PC-9 (cell line): ENCODE results near the gene CENPP. TPM values are rescaled to one million over a fixed set of nuclear protein-coding genes. Genes with fewer than 3 reads are reported as not detected.

Source experiments
- BruUV-seq: library from RNA; stranded (reverse); fragments of 400-500 nt; replicated peaks from 2 replicates; lab custom pipeline; 2021; lab: Mats Ljungman, UMichigan
- CTCF ChIA-PET: fragments of 300-600 bp; sonication (Branson Sonifier 250); formaldehyde crosslinking; loops from one replicate; lab custom pipeline; 2022; ENCODE audit warnings: antibody characterized with exemption; lab: Charles Lee
- POLR2A ChIA-PET: fragments of 300-600 bp; sonication (Branson Sonifier 250); formaldehyde crosslinking; loops from one replicate; lab custom pipeline; 2022; ENCODE audit warnings: antibody characterized with exemption; ENCODE audit not compliant: unreplicated experiment; lab: Charles Lee
- DNase-seq, 2 experiments: peaks; one replicate each; pipeline versions ENCODE4 v3.0.0 to v3.0.0-alpha.2; 2015 to 2022; ENCODE audit warnings: mixed read lengths in 1 of 2
- H2AFZ ChIP-seq: fragments of 200-600 bp; sonication (generic); 2 replicates; pipeline ENCODE4 v1.8.1; 2017; ENCODE audit warnings: antibody characterized with exemption
- H3F3A ChIP-seq: fragments of 200-600 bp; sonication (generic); 2 replicates; pipeline ENCODE4 v1.8.1; 2017; ENCODE audit warnings: antibody characterized with exemption, mild to moderate bottlenecking, low read depth; ENCODE audit not compliant: insufficient read depth
- H3K27ac ChIP-seq: fragments of 200-600 bp; sonication (generic); 2 replicates; pipeline ENCODE4 v1.6.1; 2016; ENCODE audit warnings: mixed run types
- H3K27me3 ChIP-seq: fragments of 200-600 bp; sonication (generic); 2 replicates; pipeline ENCODE4 v1.6.1; 2016; ENCODE audit warnings: low read depth, mixed run types; ENCODE audit not compliant: insufficient read depth
- H3K36me3 ChIP-seq: fragments of 200-600 bp; sonication (generic); 2 replicates; pipeline ENCODE4 v1.6.1; 2016; ENCODE audit warnings: low read depth, mixed run types
- H3K4me1 ChIP-seq: fragments of 200-600 bp; sonication (generic); replicated peaks from 2 replicates; pipeline ENCODE4 v1.6.1; 2016; ENCODE audit warnings: mixed run types; ENCODE audit not compliant: insufficient read depth
- H3K4me2 ChIP-seq: fragments of 200-600 bp; sonication (generic); 2 replicates; pipeline ENCODE4 v1.6.1; 2017; ENCODE audit warnings: mixed run types
- H3K4me3 ChIP-seq: fragments of 200-600 bp; sonication (generic); 2 replicates; pipeline ENCODE4 v1.6.1; 2016; ENCODE audit warnings: mixed run types
- H3K79me2 ChIP-seq: fragments of 200-600 bp; sonication (generic); 2 replicates; pipeline ENCODE4 v1.6.1; 2017; ENCODE audit warnings: low read depth, mixed run types
- H3K9me2 ChIP-seq: fragments of 200-600 bp; sonication (generic); 2 replicates; pipeline ENCODE4 v1.8.1; 2017; ENCODE audit warnings: mild to moderate bottlenecking; ENCODE audit not compliant: insufficient read depth
- H3K9me3 ChIP-seq: fragments of 200-600 bp; sonication (generic); 2 replicates; pipeline ENCODE4 v1.8.1; 2016; ENCODE audit warnings: low read depth; ENCODE audit not compliant: insufficient read depth
- H4K20me1 ChIP-seq: fragments of 200-600 bp; sonication (generic); 2 replicates; pipeline ENCODE4 v1.8.1; 2017; ENCODE audit not compliant: insufficient read depth
- EZH2 ChIP-seq: fragments of 200-600 bp; sonication (generic); IDR thresholded peaks from 2 replicates; pipeline ENCODE4 v1.8.0; 2017; ENCODE audit warnings: antibody characterized with exemption, low read depth
- intact Hi-C: fragments of 100-400 bp; cut with micrococcal nuclease; formaldehyde crosslinking; loops from one replicate; pipeline ENCODE4 v1.10.0; 2022; ENCODE audit not compliant: unreplicated experiment
- total RNA-seq: library from RNA; stranded (reverse); gene quantifications from 2 replicates; pipeline ENCODE4 v1.2.3, GENCODE V29; 2021
- TF ChIP-seq, protein P1 (sequence below): fragments of 200-600 bp; sonication (generic); conservative IDR thresholded peaks from 2 replicates; pipeline ENCODE4 v1.6.1; 2017; ENCODE audit warnings: mixed run types, antibody characterized with exemption, mild to moderate bottlenecking, moderate library complexity

Gene CENPP
- total RNA-seq, 1 experiment from 2014 or later: 10.0 TPM

DNA sequence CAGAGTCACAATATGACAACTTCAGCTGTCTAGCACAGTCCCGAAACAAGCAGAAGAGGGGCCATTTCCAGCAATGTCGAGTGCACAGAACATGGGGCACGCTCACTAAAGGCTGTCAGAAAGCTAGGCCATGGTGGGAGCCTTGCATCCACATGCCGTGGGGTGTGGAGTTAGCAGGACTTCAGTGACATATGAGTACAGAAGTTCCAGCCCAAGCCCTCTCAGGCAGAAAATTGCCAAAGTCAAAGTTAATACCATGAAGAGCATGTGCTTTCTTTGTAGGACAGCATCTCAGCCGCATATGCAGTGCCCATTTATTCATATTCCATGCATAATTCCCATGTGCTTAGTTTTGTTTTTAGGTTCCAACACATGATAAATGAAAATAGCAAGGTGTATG, 183.3 kb downstream of the CENPP start:
- CTCF ChIA-PET: no interaction called here
- POLR2A ChIA-PET: no interaction called here
- intact Hi-C loops: no loop called here
- Histone ChIP-seq H3K4me3 (no peak overlapping the region), H3F3A (peaks cover 27% of the 10 kb centered on the region), H4K20me1 (no peaks in the 10 kb centered on the region), H3K36me3 (no peaks in the 10 kb centered on the region), H2AFZ (no peak overlapping the region), H3K79me2 (no peaks in the 10 kb centered on the region), H3K27me3 (no peaks in the 10 kb centered on the region), H3K9me3 (no peaks in the 10 kb centered on the region), H3K27ac (no peak overlapping the region), H3K4me2 (no peak overlapping the region), H3K9me2 (no peaks in the 10 kb centered on the region), H3K4me1 (peaks cover 34% of the 10 kb centered on the region)
- no TSS peak for BruUV-seq
- no peak for DNase-seq
- TF ChIP-seq, protein P1, sequence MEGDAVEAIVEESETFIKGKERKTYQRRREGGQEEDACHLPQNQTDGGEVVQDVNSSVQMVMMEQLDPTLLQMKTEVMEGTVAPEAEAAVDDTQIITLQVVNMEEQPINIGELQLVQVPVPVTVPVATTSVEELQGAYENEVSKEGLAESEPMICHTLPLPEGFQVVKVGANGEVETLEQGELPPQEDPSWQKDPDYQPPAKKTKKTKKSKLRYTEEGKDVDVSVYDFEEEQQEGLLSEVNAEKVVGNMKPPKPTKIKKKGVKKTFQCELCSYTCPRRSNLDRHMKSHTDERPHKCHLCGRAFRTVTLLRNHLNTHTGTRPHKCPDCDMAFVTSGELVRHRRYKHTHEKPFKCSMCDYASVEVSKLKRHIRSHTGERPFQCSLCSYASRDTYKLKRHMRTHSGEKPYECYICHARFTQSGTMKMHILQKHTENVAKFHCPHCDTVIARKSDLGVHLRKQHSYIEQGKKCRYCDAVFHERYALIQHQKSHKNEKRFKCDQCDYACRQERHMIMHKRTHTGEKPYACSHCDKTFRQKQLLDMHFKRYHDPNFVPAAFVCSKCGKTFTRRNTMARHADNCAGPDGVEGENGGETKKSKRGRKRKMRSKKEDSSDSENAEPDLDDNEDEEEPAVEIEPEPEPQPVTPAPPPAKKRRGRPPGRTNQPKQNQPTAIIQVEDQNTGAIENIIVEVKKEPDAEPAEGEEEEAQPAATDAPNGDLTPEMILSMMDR: no peak
- TF ChIP-seq EZH2: no peak

DNA sequence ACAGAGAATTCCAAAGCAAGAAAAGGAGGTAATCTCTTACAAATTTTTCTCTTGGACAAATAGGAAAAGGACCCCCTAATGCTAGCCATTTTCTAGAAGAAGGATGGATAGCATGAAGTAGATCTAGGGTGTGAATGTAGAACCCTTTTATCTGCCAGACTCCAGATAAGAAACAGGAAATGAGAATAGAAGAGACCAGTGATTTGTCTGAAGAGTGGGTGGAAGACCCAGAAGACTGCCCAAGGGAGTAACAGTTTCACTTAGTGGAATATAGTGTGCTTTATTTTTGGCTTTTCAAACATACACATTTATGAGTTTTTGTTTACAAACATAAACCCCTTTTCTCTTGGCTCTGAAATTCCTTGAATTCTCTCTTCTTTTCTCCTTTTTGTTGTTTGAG, 185.0 kb downstream of the CENPP start:
- CTCF ChIA-PET: no interaction called here
- intact Hi-C loops: no loop called here

DNA sequence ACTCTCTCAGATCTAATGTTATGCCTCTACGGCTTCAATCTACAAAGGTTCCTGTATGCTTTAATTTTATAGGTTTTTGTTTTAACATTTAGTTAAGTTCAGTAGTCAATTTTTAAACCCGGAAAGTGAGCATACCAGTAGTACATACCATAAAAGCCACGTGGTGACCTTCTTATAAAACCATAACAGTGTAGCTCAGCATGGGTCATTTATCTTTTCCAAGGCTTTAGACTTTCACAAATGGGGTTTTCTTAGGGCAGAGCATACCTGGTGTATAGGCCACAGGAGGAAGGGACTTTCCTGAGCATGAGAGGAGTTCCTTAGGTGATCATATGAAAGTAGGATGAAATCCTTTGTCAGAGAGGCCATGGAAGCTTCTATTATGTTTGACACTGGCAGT, 186.9 kb downstream of the CENPP start:
- H3K27me3 ChIP-seq: no peaks in the 10 kb centered on the region
- no peak overlapping the region for H3K4me3 ChIP-seq
- H3K9me3 ChIP-seq: no peaks in the 10 kb centered on the region
- H3F3A ChIP-seq: peaks cover under 1% of the 10 kb centered on the region; the same call in 1 of the 2 replicates
- no peaks in the 10 kb centered on the region for H3K36me3 ChIP-seq
- H3K27ac ChIP-seq: no peak overlapping the region
- no peaks in the 10 kb centered on the region for H3K9me2 ChIP-seq
- intact Hi-C loops: no loop called here
- CTCF ChIA-PET: no interaction called here
- no peaks in the 10 kb centered on the region for H4K20me1 ChIP-seq
- no TSS peak for BruUV-seq
- H3K79me2 ChIP-seq: no peaks in the 10 kb centered on the region
- peaks cover 3% of the 10 kb centered on the region for H3K4me1 ChIP-seq
- DNase-seq: no peak
- POLR2A ChIA-PET: no interaction called here
- no peak overlapping the region for H3K4me2 ChIP-seq
- H2AFZ ChIP-seq: no peak overlapping the region
- TF ChIP-seq EZH2: no peak
- TF ChIP-seq, protein P1: no peak

More for the DNA sequence above, 185.0 kb downstream of the CENPP start:
- TF ChIP-seq, protein P1: no peak
- no peak for TF ChIP-seq EZH2
- BruUV-seq: no TSS peak
- H3K4me3 ChIP-seq: no peak overlapping the region
- no peaks in the 10 kb centered on the region for H3K36me3 ChIP-seq
- H3K4me2 ChIP-seq: no peak overlapping the region
- H3F3A ChIP-seq: peaks cover 19% of the 10 kb centered on the region
- POLR2A ChIA-PET: no interaction called here
- H3K27ac ChIP-seq: no peak overlapping the region
- H3K9me2 ChIP-seq: no peaks in the 10 kb centered on the region
- H3K9me3 ChIP-seq: no peaks in the 10 kb centered on the region
- H3K79me2 ChIP-seq: no peaks in the 10 kb centered on the region
- no peaks in the 10 kb centered on the region for H4K20me1 ChIP-seq
- peaks cover 21% of the 10 kb centered on the region for H3K4me1 ChIP-seq
- no peak overlapping the region for H2AFZ ChIP-seq
- H3K27me3 ChIP-seq: no peaks in the 10 kb centered on the region
- DNase-seq: no peak
